ENCODE data around the gene COL11A1. TPM values are rescaled to one million over a fixed set of nuclear protein-coding genes. Genes with fewer than 3 reads are reported as not detected.

COL11A1 gene
- total and polyA plus RNA-seq, 2 experiments from 2014 or later = 37.4 to 56.7 TPM

GRCh38 chr1:103107741-103108375, 464 bp downstream of the COL11A1 start:
- H3K27ac ChIP-seq = peak overlapping the region; percentile 74
- no peaks in the 10 kb centered on the region for H3K9me3 ChIP-seq (ENCODE audit: low read depth)
- DNase-seq (ENCODE audit: low read depth in 1 of 2, low spot score in 1 of 2) = peak in 1 of 2 donors; percentile 49
- H3K4me3 ChIP-seq = peak overlapping the region; percentile 62
- H3K4me1 ChIP-seq (ENCODE audit: low read depth) = peaks cover 16% of the 10 kb centered on the region
- no peaks in the 10 kb centered on the region for H3K27me3 ChIP-seq
- no peaks in the 10 kb centered on the region for H3K36me3 ChIP-seq
- no peak for TF ChIP-seq CTCF (IDR thresholded peaks at IDR 0.05; ENCODE audit: low read depth, low read length)

- Histone ChIP-seq H3K4me3 (peak overlapping the region; percentile 62), H3K4me1 (ENCODE audit: low read depth) (peaks cover 17% of the 10 kb centered on the region), H3K27me3 (no peaks in the 10 kb centered on the region), H3K36me3 (no peaks in the 10 kb centered on the region), H3K9me3 (ENCODE audit: low read depth) (no peaks in the 10 kb centered on the region), H3K27ac (peak overlapping the region; percentile 53)
- peak; percentile 57 for TF ChIP-seq CTCF (IDR thresholded peaks at IDR 0.05; ENCODE audit: low read depth, low read length)
- DNase-seq (ENCODE audit: low read depth in 1 of 2, low spot score in 1 of 2) = peak; percentile 57 to 82
These were observed 1.6 kb downstream of the COL11A1 start for GRCh38 chr1:103106426-103107341.

DNA sequence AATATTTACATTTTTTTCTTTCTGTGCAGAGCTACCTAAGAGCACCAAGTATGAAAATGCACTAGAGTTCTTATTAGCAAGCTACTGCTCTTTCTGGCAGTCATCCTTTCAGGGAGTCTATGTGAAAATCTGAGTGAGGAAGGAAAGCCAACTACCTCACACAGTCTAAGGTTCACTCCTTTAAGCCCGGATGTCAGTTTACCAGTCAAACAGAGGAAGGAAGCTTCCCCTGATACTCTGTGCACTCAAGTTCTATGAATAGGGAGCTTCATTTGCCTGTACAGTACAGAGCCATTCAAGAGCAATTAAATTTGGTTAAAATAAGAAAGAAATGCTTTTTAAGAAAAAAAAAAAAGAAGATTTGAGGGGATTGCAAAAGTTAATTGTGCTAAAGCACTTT, 6.9 kb downstream of the COL11A1 start:
- Histone ChIP-seq H3K4me1 (ENCODE audit: low read depth) (peaks cover 13% of the 10 kb centered on the region), H3K27me3 (no peaks in the 10 kb centered on the region), H3K27ac (no peak overlapping the region), H3K4me3 (no peak overlapping the region), H3K36me3 (no peaks in the 10 kb centered on the region), H3K9me3 (ENCODE audit: low read depth) (no peaks in the 10 kb centered on the region)
- DNase-seq (ENCODE audit: low read depth in 1 of 2, low spot score in 1 of 2) = no peak
- TF ChIP-seq CTCF (IDR thresholded peaks at IDR 0.05; ENCODE audit: low read depth, low read length) = no peak

GRCh38 chr1:103089221-103089620, 19.1 kb downstream of the COL11A1 start:
- no peak overlapping the region for H3K27ac ChIP-seq
- H3K36me3 ChIP-seq = no peaks in the 10 kb centered on the region
- DNase-seq (ENCODE audit: low read depth in 1 of 2, low spot score in 1 of 2) = no peak
- H3K27me3 ChIP-seq = no peaks in the 10 kb centered on the region
- peaks cover 11% of the 10 kb centered on the region for H3K4me1 ChIP-seq (ENCODE audit: low read depth)
- no peaks in the 10 kb centered on the region for H3K9me3 ChIP-seq (ENCODE audit: low read depth)
- TF ChIP-seq CTCF (IDR thresholded peaks at IDR 0.05; ENCODE audit: low read depth, low read length) = no peak
- H3K4me3 ChIP-seq = no peak overlapping the region

DNA sequence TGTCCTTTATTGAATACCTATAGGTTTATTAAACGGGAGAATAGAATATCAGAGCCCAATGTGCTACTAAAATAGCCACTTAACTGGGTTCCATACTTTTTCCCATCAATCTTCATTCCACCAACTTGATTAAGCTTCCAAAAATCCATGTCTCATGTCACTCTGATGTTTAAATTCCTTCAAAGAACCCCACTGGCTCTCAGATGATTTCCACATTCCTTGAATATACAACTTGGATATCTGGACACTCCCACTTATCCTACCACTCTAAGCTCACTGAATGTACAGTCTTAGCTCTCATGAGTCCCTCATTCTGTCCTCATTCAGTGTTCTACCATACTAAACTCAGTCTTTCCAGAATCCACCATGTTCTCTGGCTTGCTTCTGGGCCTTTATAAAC, 21.1 kb downstream of the COL11A1 start:
- TF ChIP-seq CTCF (IDR thresholded peaks at IDR 0.05; ENCODE audit: low read depth, low read length) = no peak
- Histone ChIP-seq H3K27me3 (no peaks in the 10 kb centered on the region), H3K27ac (no peak overlapping the region), H3K9me3 (ENCODE audit: low read depth) (no peaks in the 10 kb centered on the region), H3K4me1 (ENCODE audit: low read depth) (no peaks in the 10 kb centered on the region), H3K4me3 (no peak overlapping the region), H3K36me3 (peaks cover 7% of the 10 kb centered on the region)
- no peak for DNase-seq (ENCODE audit: low read depth in 1 of 2, low spot score in 1 of 2)
